A673 (cell line): ENCODE results near the gene CNTN2. TPM values are rescaled to one million over a fixed set of nuclear protein-coding genes. Genes with fewer than 3 reads are reported as not detected.

ENCODE experiments used
- BruUV-seq: library from RNA; stranded (reverse); fragments of 400-500 nt; replicated peaks from 2 replicates; lab custom pipeline; 2021; lab: Mats Ljungman, UMichigan
- CTCF ChIA-PET: fragments of 300-600 bp; sonication (Branson Sonifier 250); formaldehyde crosslinking; loops from one replicate; lab custom pipeline; 2022; ENCODE audit warnings: antibody characterized with exemption; lab: Charles Lee
- POLR2A ChIA-PET: fragments of 300-600 bp; sonication (Branson Sonifier 250); formaldehyde crosslinking; loops from one replicate; lab custom pipeline; 2022; ENCODE audit warnings: antibody characterized with exemption; ENCODE audit not compliant: low non-redundant PET; lab: Charles Lee
- DNase-seq: peaks from one replicate; pipeline ENCODE4 v3.0.0-alpha.2; 2015; ENCODE audit warnings: low spot score
- H3K27ac ChIP-seq: fragments of 200-600 bp; sonication (generic); 2 replicates; pipeline ENCODE4 v1.5.1; 2016; ENCODE audit warnings: mixed run types, low read depth, mild to moderate bottlenecking, mixed read lengths, antibody characterized with exemption, low read length; ENCODE audit not compliant: poor library complexity, severe bottlenecking
- H3K27me3 ChIP-seq: fragments of 200-600 bp; sonication (generic); replicated peaks from 2 replicates; pipeline ENCODE4 v1.6.1; 2017; ENCODE audit warnings: mixed run types, low read depth, mild to moderate bottlenecking, mixed read lengths, antibody characterized with exemption, low read length; ENCODE audit not compliant: insufficient read depth, poor library complexity
- H3K36me3 ChIP-seq: fragments of 200-600 bp; sonication (generic); 2 replicates; pipeline ENCODE4 v1.6.1; 2016; ENCODE audit warnings: mixed run types, mild to moderate bottlenecking, mixed read lengths, antibody characterized with exemption, low read length; ENCODE audit not compliant: insufficient read depth, poor library complexity, severe bottlenecking
- H3K4me1 ChIP-seq: fragments of 200-600 bp; sonication (generic); 2 replicates; pipeline ENCODE4 v1.6.1; 2017; ENCODE audit warnings: mixed run types, mild to moderate bottlenecking, mixed read lengths, antibody characterized with exemption, low read length; ENCODE audit not compliant: insufficient read depth, poor library complexity, severe bottlenecking
- H3K4me3 ChIP-seq: fragments of 200-600 bp; sonication (generic); 2 replicates; pipeline ENCODE4 v1.5.1; 2016; ENCODE audit warnings: low read depth, mixed run types, mild to moderate bottlenecking, mixed read lengths, low read length; ENCODE audit not compliant: poor library complexity, severe bottlenecking
- H3K9me3 ChIP-seq: fragments of 200-600 bp; sonication (generic); 2 replicates; pipeline ENCODE4 v1.6.1; 2016; ENCODE audit warnings: mixed run types, low read depth, mild to moderate bottlenecking, mixed read lengths, antibody characterized with exemption, low read length; ENCODE audit not compliant: poor library complexity, severe bottlenecking
- CTCF ChIP-seq: fragments of 300-800, 200-600 bp; sonication (generic); conservative IDR thresholded peaks from 2 replicates; pipeline ENCODE4 v1.5.1; 2017; ENCODE audit warnings: low read depth, mild to moderate bottlenecking, antibody characterized with exemption, low read length, moderate library complexity, mixed read lengths
- EZH2 ChIP-seq: fragments of 200-600 bp; sonication (generic); IDR thresholded peaks from 2 replicates; pipeline ENCODE4 v1.6.1; 2017; ENCODE audit warnings: borderline replicate concordance, low read depth, mild to moderate bottlenecking, mixed read lengths, antibody characterized with exemption, low read length; ENCODE audit not compliant: poor library complexity, severe bottlenecking
- intact Hi-C: fragments of 100-400 bp; cut with micrococcal nuclease; formaldehyde crosslinking; loops from one replicate; pipeline ENCODE4 v1.10.0; 2022; ENCODE audit not compliant: unreplicated experiment
- total RNA-seq: library from RNA; stranded (reverse); gene quantifications from 2 replicates; pipeline ENCODE4 v1.2.3, GENCODE V29; 2021

The CNTN2 gene
- total RNA-seq, 1 experiment from 2014 or later, result not detected

- Histone ChIP-seq H3K27ac (no peak overlapping the region), H3K4me3 (no peak overlapping the region), H3K27me3 (no peaks in the 10 kb centered on the region), H3K36me3 (no peaks in the 10 kb centered on the region), H3K9me3 (no peaks in the 10 kb centered on the region), H3K4me1 (peaks cover 5% of the 10 kb centered on the region)
- CTCF ChIA-PET, result no interaction called here
- no TSS peak for BruUV-seq
- POLR2A ChIA-PET, result no interaction called here
- DNase-seq, result no peak
- TF ChIP-seq CTCF (no peak), EZH2 (no peak)
- intact Hi-C loops, result loop anchor here (5.0 kb wide), 1 partner anchor 193 kb away; no protein-coding TSS in a partner anchor
These were observed 21.3 kb downstream of the CNTN2 start for GRCh38 chr1:205064301-205064700.

GRCh38 chr1:205064741-205065316 lies 21.8 kb downstream of the CNTN2 start:
- Histone ChIP-seq H3K27ac (no peak overlapping the region), H3K4me1 (peaks cover 5% of the 10 kb centered on the region), H3K9me3 (no peaks in the 10 kb centered on the region), H3K4me3 (no peak overlapping the region), H3K36me3 (no peaks in the 10 kb centered on the region), H3K27me3 (no peaks in the 10 kb centered on the region)
- no peak for TF ChIP-seq EZH2
- no peak for TF ChIP-seq CTCF
- BruUV-seq, result no TSS peak
- POLR2A ChIA-PET, result no interaction called here
- intact Hi-C loops, result loop anchor here (5.0 kb wide), 1 partner anchor 192 kb away; no protein-coding TSS in a partner anchor
- DNase-seq, result no peak
- CTCF ChIA-PET, result no interaction called here

- no TSS peak for BruUV-seq
- peaks cover 5% of the 10 kb centered on the region for H3K4me1 ChIP-seq
- ChIA-PET POLR2A (no interaction called here), CTCF (no interaction called here)
- no peak overlapping the region for H3K27ac ChIP-seq
- intact Hi-C loops, result no loop called here
- H3K27me3 ChIP-seq, result no peaks in the 10 kb centered on the region
- no peak for TF ChIP-seq CTCF
- no peak for TF ChIP-seq EZH2
- no peaks in the 10 kb centered on the region for H3K9me3 ChIP-seq
- no peak for DNase-seq
- no peak overlapping the region for H3K4me3 ChIP-seq
- H3K36me3 ChIP-seq, result no peaks in the 10 kb centered on the region
These were observed 22.7 kb downstream of the CNTN2 start for GRCh38 chr1:205065666-205066065.
